MM.1S (cell line): ENCODE results near the gene SNTB2.

ENCODE experiments used
- CTCF ChIP-seq: fragments of 300-600 bp; sonication (generic); IDR thresholded peaks from 2 replicates; pipeline ENCODE4 v1.5.1; 2016; ENCODE audit warnings: antibody characterized with exemption, low read length, mixed read lengths
- EZH2 ChIP-seq: fragments of 300-600 bp; sonication (generic); optimal IDR thresholded peaks from 2 replicates; pipeline ENCODE3; 2017; ENCODE audit warnings: low read depth, mild to moderate bottlenecking, antibody characterized with exemption, low read length, mixed read lengths
- EZH2phosphoT487 ChIP-seq: fragments of 300-600 bp; sonication (generic); IDR thresholded peaks from 2 replicates; pipeline ENCODE4 v1.6.1; 2018; ENCODE audit warnings: antibody characterized with exemption, low read length

DNA sequence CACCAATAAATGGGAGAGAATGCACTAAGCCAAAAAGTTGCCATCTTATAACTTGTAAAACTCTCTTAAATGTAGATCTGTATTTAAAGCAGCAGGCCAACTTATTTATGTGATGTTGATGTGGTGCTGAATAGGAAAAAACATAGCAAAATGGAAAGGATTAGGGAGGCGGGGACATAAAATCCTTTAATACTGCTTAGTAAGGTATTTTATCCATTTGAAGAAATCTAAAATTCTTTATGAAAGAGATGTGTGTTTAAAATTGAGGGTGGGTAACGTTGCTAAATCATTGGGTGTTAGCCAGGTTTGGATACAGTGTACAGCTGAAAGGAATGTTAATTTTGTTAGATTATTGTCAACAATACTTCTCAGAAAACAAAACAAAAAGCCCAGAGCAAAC is 14.3 kb downstream of the SNTB2 start:
- TF ChIP-seq CTCF (no peak), EZH2phosphoT487 (no peak), EZH2 (no peak)
